ENCODE data around the gene VIPR1. TPM values are rescaled to one million over a fixed set of nuclear protein-coding genes. Genes with fewer than 3 reads are reported as not detected.

VIPR1 gene
- total and polyA plus RNA-seq, 2 donors (not counting 1 experiment from before 2014, with no cell fraction given): 0.79 to 5.8 TPM

DNA sequence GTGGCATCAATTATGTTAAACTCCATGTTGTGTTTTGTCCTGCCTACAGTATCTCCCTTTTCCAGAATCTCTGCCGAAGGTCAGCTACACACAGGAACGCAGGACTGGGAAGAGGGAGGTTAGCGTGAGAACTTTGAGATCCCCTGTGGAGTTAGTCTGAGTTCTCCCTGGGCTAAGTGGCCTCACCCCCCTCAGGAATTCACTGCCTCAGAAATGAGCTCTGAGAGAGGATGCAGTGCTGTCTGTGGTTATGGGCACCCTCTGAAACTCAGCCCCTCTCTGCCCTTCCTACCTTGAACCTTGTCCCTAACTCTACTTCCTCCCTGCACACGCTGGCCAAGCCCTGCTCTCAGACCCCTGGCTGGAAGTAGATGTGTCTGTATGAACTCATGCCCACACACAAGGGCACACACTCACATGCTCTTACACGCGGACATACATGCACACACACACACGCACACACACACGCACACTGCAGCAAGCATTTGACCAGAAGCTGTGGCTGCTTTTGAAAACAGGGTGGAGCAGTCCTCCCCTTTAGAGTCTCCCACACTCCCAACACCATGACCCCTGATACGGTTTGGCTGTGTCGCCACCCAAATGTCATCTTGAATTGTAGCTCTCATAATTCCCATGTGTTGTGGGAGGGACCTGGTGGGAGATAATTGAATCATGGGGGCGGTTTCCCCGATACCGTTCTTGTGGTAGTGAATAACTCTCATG lies 5.3 kb upstream of the VIPR1 start:
- Histone ChIP-seq H3K4me2 (replicated peaks; ENCODE audit: low read depth, low read length, poor library complexity, severe bottlenecking) (no peak overlapping the region), H3K79me2 (ENCODE audit: control insufficient read depth, insufficient read depth, low read length) (no peaks in the 10 kb centered on the region), H2AFZ (ENCODE audit: insufficient read depth, low read depth, low read length, poor library complexity, severe bottlenecking) (no peak overlapping the region), H3K4me3 (ENCODE audit: control extremely low read depth in 1 of 5, extremely low read depth in 1 of 5, insufficient read depth in 1 of 5, low read depth in 2 of 5, low read length in 4 of 5) (no peak overlapping the region), H3K4me1 (ENCODE audit: control insufficient read depth in 2 of 2, insufficient read depth in 2 of 2, low read length in 2 of 2) (peaks cover 20 to 23% of the 10 kb centered on the region in 2 donors), H3K9ac (ENCODE audit: low read length) (no peak overlapping the region), H3K27me3 (replicated peaks in 1 of 4; ENCODE audit: control extremely low read depth in 1 of 4, control insufficient read depth in 3 of 4, insufficient read depth in 4 of 4, low read length in 3 of 4) (peaks cover 0 to 38% (median 14%) of the 10 kb centered on the region in 4 experiments), H4K20me1 (ENCODE audit: control insufficient read depth, insufficient read depth, low read length, poor library complexity, severe bottlenecking) (no peaks in the 10 kb centered on the region), H3K36me3 (replicated peaks in 1 of 2; ENCODE audit: control extremely low read depth in 1 of 2, control insufficient read depth in 1 of 2, extremely low read depth in 1 of 2, insufficient read depth in 2 of 2, low read length in 1 of 2) (no peaks in the 10 kb centered on the region), H3K27ac (ENCODE audit: low read length in 2 of 2) (no peak overlapping the region), H3K9me3 (ENCODE audit: control extremely low read depth in 1 of 3, control insufficient read depth in 2 of 3, insufficient read depth in 1 of 3, low read length in 2 of 3) (no peaks in the 10 kb centered on the region)
- WGBS (ENCODE audit: insufficient coverage): 93% methylated on average over 7 of the region's 13 CpGs
- Mint-ChIP-seq H3K9me3 (ENCODE audit: insufficient read depth) (no peaks in the 10 kb centered on the region), H3K27ac (no peak overlapping the region), H3K4me3 (no peak overlapping the region), H3K27me3 (peaks cover 35% of the 10 kb centered on the region), H3K4me1 (peaks cover 27% of the 10 kb centered on the region)
- DNase-seq (no peak), ATAC-seq (ENCODE audit: low read depth) (no peak)
- CTCF ChIA-PET: interaction anchor here (0.5 to 1.4 kb wide), 2 partner anchors 9 to 338 kb away, joined by 4 read pairs; no protein-coding TSS in a partner anchor
- POLR2A ChIA-PET: no interaction called here
- TF ChIP-seq EZH2 (IDR thresholded peaks at IDR 0.05; ENCODE audit: borderline replicate concordance, insufficient read depth, low read depth, low read length, poor library complexity, severe bottlenecking): no peak
- TF ChIP-seq, protein P1, sequence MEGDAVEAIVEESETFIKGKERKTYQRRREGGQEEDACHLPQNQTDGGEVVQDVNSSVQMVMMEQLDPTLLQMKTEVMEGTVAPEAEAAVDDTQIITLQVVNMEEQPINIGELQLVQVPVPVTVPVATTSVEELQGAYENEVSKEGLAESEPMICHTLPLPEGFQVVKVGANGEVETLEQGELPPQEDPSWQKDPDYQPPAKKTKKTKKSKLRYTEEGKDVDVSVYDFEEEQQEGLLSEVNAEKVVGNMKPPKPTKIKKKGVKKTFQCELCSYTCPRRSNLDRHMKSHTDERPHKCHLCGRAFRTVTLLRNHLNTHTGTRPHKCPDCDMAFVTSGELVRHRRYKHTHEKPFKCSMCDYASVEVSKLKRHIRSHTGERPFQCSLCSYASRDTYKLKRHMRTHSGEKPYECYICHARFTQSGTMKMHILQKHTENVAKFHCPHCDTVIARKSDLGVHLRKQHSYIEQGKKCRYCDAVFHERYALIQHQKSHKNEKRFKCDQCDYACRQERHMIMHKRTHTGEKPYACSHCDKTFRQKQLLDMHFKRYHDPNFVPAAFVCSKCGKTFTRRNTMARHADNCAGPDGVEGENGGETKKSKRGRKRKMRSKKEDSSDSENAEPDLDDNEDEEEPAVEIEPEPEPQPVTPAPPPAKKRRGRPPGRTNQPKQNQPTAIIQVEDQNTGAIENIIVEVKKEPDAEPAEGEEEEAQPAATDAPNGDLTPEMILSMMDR (IDR thresholded peaks at IDR 0.05): no peak
- intact Hi-C loops (cut with micrococcal nuclease): no loop called here

DNA sequence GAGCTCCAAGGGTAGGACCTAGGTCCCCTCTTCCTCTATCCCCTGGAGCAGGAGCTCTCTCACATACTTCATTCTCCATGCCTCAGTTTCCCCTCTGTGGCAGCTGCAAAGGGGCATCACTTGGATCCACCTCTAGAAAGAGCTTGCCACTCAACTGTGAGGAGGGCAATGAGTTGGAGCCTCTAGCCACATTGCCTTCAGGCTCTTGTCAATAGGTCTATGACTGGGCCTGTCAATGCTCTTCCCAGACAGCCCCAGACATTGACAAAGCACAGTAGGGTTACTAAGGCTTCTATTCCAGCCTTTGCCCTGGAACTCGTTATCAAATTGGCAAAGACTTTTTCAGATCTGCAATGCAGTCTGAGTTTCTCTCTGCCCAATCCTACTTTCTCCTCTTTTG lies 4.4 kb upstream of the VIPR1 start:
- TF ChIP-seq EZH2 (IDR thresholded peaks at IDR 0.05; ENCODE audit: borderline replicate concordance, insufficient read depth, low read depth, low read length, poor library complexity, severe bottlenecking): no peak
- TF ChIP-seq, protein P1 (IDR thresholded peaks at IDR 0.05): no peak

More for the DNA sequence above, 4.4 kb upstream of the VIPR1 start:
- no peak overlapping the region for H3K4me3 ChIP-seq (ENCODE audit: control extremely low read depth in 1 of 5, extremely low read depth in 1 of 5, insufficient read depth in 1 of 5, low read depth in 2 of 5, low read length in 4 of 5)
- 84% methylated on average over 1 of the region's 1 CpG for WGBS (ENCODE audit: insufficient coverage)
- H3K4me1 ChIP-seq (ENCODE audit: control insufficient read depth in 2 of 2, insufficient read depth in 2 of 2, low read length in 2 of 2): peaks cover 14 to 19% of the 10 kb centered on the region in 2 donors
- intact Hi-C loops (cut with micrococcal nuclease): no loop called here
- DNase-seq (no peak), ATAC-seq (ENCODE audit: low read depth) (no peak)
- no peaks in the 10 kb centered on the region for H3K36me3 ChIP-seq (replicated peaks in 1 of 2; ENCODE audit: control extremely low read depth in 1 of 2, control insufficient read depth in 1 of 2, extremely low read depth in 1 of 2, insufficient read depth in 2 of 2, low read length in 1 of 2)
- H3K9ac ChIP-seq (ENCODE audit: low read length): no peak overlapping the region
- Mint-ChIP-seq H3K4me3 (no peak overlapping the region), H3K27ac (no peak overlapping the region), H3K9me3 (ENCODE audit: insufficient read depth) (no peaks in the 10 kb centered on the region), H3K27me3 (peaks cover 35% of the 10 kb centered on the region), H3K4me1 (peaks cover 24% of the 10 kb centered on the region)
- H3K27me3 ChIP-seq (replicated peaks in 1 of 4; ENCODE audit: control extremely low read depth in 1 of 4, control insufficient read depth in 3 of 4, insufficient read depth in 4 of 4, low read length in 3 of 4): peaks cover 0 to 38% (median 15%) of the 10 kb centered on the region in 4 experiments
- H3K27ac ChIP-seq (ENCODE audit: low read length in 2 of 2): no peak overlapping the region
- H2AFZ ChIP-seq (ENCODE audit: insufficient read depth, low read depth, low read length, poor library complexity, severe bottlenecking): no peak overlapping the region
- no peaks in the 10 kb centered on the region for H3K79me2 ChIP-seq (ENCODE audit: control insufficient read depth, insufficient read depth, low read length)
- no peak overlapping the region for H3K4me2 ChIP-seq (replicated peaks; ENCODE audit: low read depth, low read length, poor library complexity, severe bottlenecking)
- H4K20me1 ChIP-seq (ENCODE audit: control insufficient read depth, insufficient read depth, low read length, poor library complexity, severe bottlenecking): no peaks in the 10 kb centered on the region
- CTCF ChIA-PET: interaction anchor here (1.0 to 1.4 kb wide), 2 partner anchors 9 to 14 kb away, joined by 3 to 4 read pairs; no protein-coding TSS in a partner anchor
- H3K9me3 ChIP-seq (ENCODE audit: control extremely low read depth in 1 of 3, control insufficient read depth in 2 of 3, insufficient read depth in 1 of 3, low read length in 2 of 3): no peaks in the 10 kb centered on the region
- POLR2A ChIA-PET: no interaction called here
